Measurements from ENCODE around the gene FAM234A.

FAM234A gene

GRCh38 chr16:272633-273546 is 38.3 kb downstream of the FAM234A start:
- no CpG with 5 or more reads among the region's 36 CpGs for WGBS (ENCODE audit: extremely low coverage, insufficient coverage, low lambda C conversion rate)
- H4K8ac ChIP-seq (ENCODE audit: low read depth, low read length): no peak overlapping the region

GRCh38 chr16:273547-274421 is 39.2 kb downstream of the FAM234A start:
- no peak for DNase-seq
- Histone ChIP-seq H3K27ac (ENCODE audit: low read depth, low read length) (no peak overlapping the region), H3K79me1 (ENCODE audit: low read length) (no peaks in the 10 kb centered on the region), H3K4ac (ENCODE audit: low read depth, low read length) (no peak overlapping the region), H3K79me2 (ENCODE audit: control insufficient read depth, insufficient read depth, low read length) (no peaks in the 10 kb centered on the region), H3K4me1 (ENCODE audit: control insufficient read depth, low read depth, low read length) (no peaks in the 10 kb centered on the region), H3K36me3 (ENCODE audit: control insufficient read depth, insufficient read depth, low read length) (no peaks in the 10 kb centered on the region), H3K4me3 (ENCODE audit: low read length) (no peak overlapping the region), H2BK5ac (ENCODE audit: low read length) (no peak overlapping the region), H2BK15ac (replicated peaks; ENCODE audit: low read depth) (no peak overlapping the region), H3K9ac (ENCODE audit: low read length) (no peak overlapping the region), H3K18ac (ENCODE audit: low read length) (no peak overlapping the region), H2BK120ac (ENCODE audit: low read depth, low read length) (no peak overlapping the region), H4K8ac (ENCODE audit: low read depth, low read length) (no peak overlapping the region), H2AK5ac (ENCODE audit: low read length) (no peak overlapping the region), H4K5ac (ENCODE audit: low read length) (no peak overlapping the region), H3K56ac (ENCODE audit: low read length) (no peak overlapping the region), H3K23ac (ENCODE audit: low read length) (no peak overlapping the region), H3K27me3 (ENCODE audit: insufficient read depth, low read length, poor library complexity) (peaks cover 1% of the 10 kb centered on the region), H3K4me2 (ENCODE audit: low read length) (no peak overlapping the region)
- WGBS (ENCODE audit: extremely low coverage, insufficient coverage, low lambda C conversion rate): no CpG with 5 or more reads among the region's 30 CpGs

More at GRCh38 chr16:272633-273546, 38.3 kb downstream of the FAM234A start:
- Histone ChIP-seq H3K9ac (ENCODE audit: low read length) (no peak overlapping the region), H3K4me2 (ENCODE audit: low read length) (no peak overlapping the region), H3K79me1 (ENCODE audit: low read length) (no peaks in the 10 kb centered on the region), H3K79me2 (ENCODE audit: control insufficient read depth, insufficient read depth, low read length) (no peaks in the 10 kb centered on the region), H3K18ac (ENCODE audit: low read length) (no peak overlapping the region), H2BK120ac (ENCODE audit: low read depth, low read length) (no peak overlapping the region), H3K4ac (ENCODE audit: low read depth, low read length) (no peak overlapping the region), H2BK15ac (replicated peaks; ENCODE audit: low read depth) (no peak overlapping the region), H3K4me1 (ENCODE audit: control insufficient read depth, low read depth, low read length) (no peaks in the 10 kb centered on the region), H2BK5ac (ENCODE audit: low read length) (no peak overlapping the region), H3K23ac (ENCODE audit: low read length) (no peak overlapping the region), H3K56ac (ENCODE audit: low read length) (no peak overlapping the region), H3K27ac (ENCODE audit: low read depth, low read length) (no peak overlapping the region), H3K4me3 (ENCODE audit: low read length) (no peak overlapping the region), H2AK5ac (ENCODE audit: low read length) (no peak overlapping the region), H3K27me3 (ENCODE audit: insufficient read depth, low read length, poor library complexity) (peaks cover 1% of the 10 kb centered on the region), H4K5ac (ENCODE audit: low read length) (no peak overlapping the region), H3K36me3 (ENCODE audit: control insufficient read depth, insufficient read depth, low read length) (no peaks in the 10 kb centered on the region)
- DNase-seq: no peak

GRCh38 chr16:275041-275641 is 40.5 kb downstream of the FAM234A start:
- no peak overlapping the region for H3K4me3 ChIP-seq (ENCODE audit: low read length)
- no peak overlapping the region for H3K18ac ChIP-seq (ENCODE audit: low read length)
- H2BK5ac ChIP-seq (ENCODE audit: low read length): no peak overlapping the region
- WGBS (ENCODE audit: extremely low coverage, insufficient coverage, low lambda C conversion rate): no CpG with 5 or more reads among the region's 58 CpGs
- no peaks in the 10 kb centered on the region for H3K79me2 ChIP-seq (ENCODE audit: control insufficient read depth, insufficient read depth, low read length)
- no peaks in the 10 kb centered on the region for H3K79me1 ChIP-seq (ENCODE audit: low read length)
- peak overlapping the region; percentile 74 for H3K56ac ChIP-seq (ENCODE audit: low read length)
- H2BK15ac ChIP-seq (replicated peaks; ENCODE audit: low read depth): no peak overlapping the region
- H2AK5ac ChIP-seq (ENCODE audit: low read length): no peak overlapping the region
- H3K36me3 ChIP-seq (ENCODE audit: control insufficient read depth, insufficient read depth, low read length): no peaks in the 10 kb centered on the region
- no peaks in the 10 kb centered on the region for H3K4me1 ChIP-seq (ENCODE audit: control insufficient read depth, low read depth, low read length)
- no peak overlapping the region for H3K4ac ChIP-seq (ENCODE audit: low read depth, low read length)
- H2BK120ac ChIP-seq (ENCODE audit: low read depth, low read length): no peak overlapping the region
- H4K5ac ChIP-seq (ENCODE audit: low read length): no peak overlapping the region
- peaks cover 3% of the 10 kb centered on the region for H3K27me3 ChIP-seq (ENCODE audit: insufficient read depth, low read length, poor library complexity)
- H3K4me2 ChIP-seq (ENCODE audit: low read length): peak overlapping the region; percentile 87
- peak overlapping the region; percentile 51 for H3K9ac ChIP-seq (ENCODE audit: low read length)
- H4K8ac ChIP-seq (ENCODE audit: low read depth, low read length): no peak overlapping the region
- H3K27ac ChIP-seq (ENCODE audit: low read depth, low read length): no peak overlapping the region
- no peak overlapping the region for H3K23ac ChIP-seq (ENCODE audit: low read length)
- DNase-seq: no peak

GRCh38 chr16:275786-276232 is 41.2 kb downstream of the FAM234A start, which contains the start of gene RGS11:
Gene RGS11 (minus strand): TSS chr16:275944. CDS start chr16:275911, 33 bp downstream.
- Histone ChIP-seq H3K4ac (ENCODE audit: low read depth, low read length) (no peak within 1 kb of the TSS), H3K18ac (ENCODE audit: low read length) (no peak within 1 kb of the TSS), H3K4me3 (ENCODE audit: low read length) (no peak within 1 kb of the TSS), H2BK120ac (ENCODE audit: low read depth, low read length) (no peak within 1 kb of the TSS), H3K27ac (ENCODE audit: low read depth, low read length) (no peak within 1 kb of the TSS), H3K4me1 (ENCODE audit: control insufficient read depth, low read depth, low read length) (no peaks in the 10 kb centered on the region), H3K23ac (ENCODE audit: low read length) (no peak within 1 kb of the TSS), H2AK5ac (ENCODE audit: low read length) (no peak within 1 kb of the TSS), H3K4me2 (ENCODE audit: low read length) (peak within 1 kb of the TSS; percentile 87), H3K79me2 (ENCODE audit: control insufficient read depth, insufficient read depth, low read length) (no peaks in the 10 kb centered on the region), H4K8ac (ENCODE audit: low read depth, low read length) (no peak within 1 kb of the TSS), H3K79me1 (ENCODE audit: low read length) (no peaks in the 10 kb centered on the region), H2BK5ac (ENCODE audit: low read length) (no peak within 1 kb of the TSS), H4K5ac (ENCODE audit: low read length) (no peak within 1 kb of the TSS), H3K9ac (ENCODE audit: low read length) (peak within 1 kb of the TSS; percentile 51), H3K56ac (ENCODE audit: low read length) (peak within 1 kb of the TSS; percentile 74), H2BK15ac (replicated peaks; ENCODE audit: low read depth) (no peak within 1 kb of the TSS), H3K36me3 (ENCODE audit: control insufficient read depth, insufficient read depth, low read length) (no peaks in the 10 kb centered on the region), H3K27me3 (ENCODE audit: insufficient read depth, low read length, poor library complexity) (peaks cover 3% of the 10 kb centered on the region)
- DNase-seq: no peak
- WGBS (ENCODE audit: extremely low coverage, insufficient coverage, low lambda C conversion rate): no CpG with 5 or more reads among the region's 56 CpGs

GRCh38 chr16:276426-277077 is 41.9 kb downstream of the FAM234A start:
- Histone ChIP-seq H3K4me1 (ENCODE audit: control insufficient read depth, low read depth, low read length) (no peaks in the 10 kb centered on the region), H4K5ac (ENCODE audit: low read length) (no peak overlapping the region), H3K4me3 (ENCODE audit: low read length) (no peak overlapping the region), H3K23ac (ENCODE audit: low read length) (no peak overlapping the region), H2BK15ac (replicated peaks; ENCODE audit: low read depth) (no peak overlapping the region), H3K4me2 (ENCODE audit: low read length) (no peak overlapping the region), H3K27ac (ENCODE audit: low read depth, low read length) (no peak overlapping the region), H3K4ac (ENCODE audit: low read depth, low read length) (no peak overlapping the region), H3K18ac (ENCODE audit: low read length) (no peak overlapping the region), H3K79me2 (ENCODE audit: control insufficient read depth, insufficient read depth, low read length) (no peaks in the 10 kb centered on the region), H2BK5ac (ENCODE audit: low read length) (no peak overlapping the region), H3K79me1 (ENCODE audit: low read length) (no peaks in the 10 kb centered on the region), H3K27me3 (ENCODE audit: insufficient read depth, low read length, poor library complexity) (peaks cover 3% of the 10 kb centered on the region), H3K56ac (ENCODE audit: low read length) (no peak overlapping the region), H2BK120ac (ENCODE audit: low read depth, low read length) (no peak overlapping the region), H2AK5ac (ENCODE audit: low read length) (no peak overlapping the region), H3K9ac (ENCODE audit: low read length) (no peak overlapping the region), H4K8ac (ENCODE audit: low read depth, low read length) (no peak overlapping the region), H3K36me3 (ENCODE audit: control insufficient read depth, insufficient read depth, low read length) (no peaks in the 10 kb centered on the region)
- no CpG with 5 or more reads among the region's 20 CpGs for WGBS (ENCODE audit: extremely low coverage, insufficient coverage, low lambda C conversion rate)
- DNase-seq: no peak
